Panc1 (cell line): ENCODE results near the gene AGAP1. TPM values are rescaled to one million over a fixed set of nuclear protein-coding genes. Genes with fewer than 3 reads are reported as not detected.

Source experiments
- ATAC-seq: fragments of 200-7000 bp; cut with Tn5 transposase; 2 replicates; pipeline ENCODE4 v1.9.1; 2020; ENCODE audit warnings: mild to moderate bottlenecking, moderate library complexity
- BruUV-seq: library from RNA; stranded (reverse); fragments of 400-500 nt; replicated peaks from 2 replicates; lab custom pipeline; 2021; lab: Mats Ljungman, UMichigan
- CTCF ChIA-PET: fragments of 300-600 bp; sonication (Branson Sonifier 250); formaldehyde crosslinking; loops from one replicate; lab custom pipeline; 2022; ENCODE audit warnings: antibody characterized with exemption; lab: Charles Lee
- POLR2A ChIA-PET: fragments of 300-600 bp; sonication (Branson Sonifier 250); formaldehyde crosslinking; loops from one replicate; lab custom pipeline; 2022; ENCODE audit warnings: antibody characterized with exemption; lab: Charles Lee
- DNase-seq: peaks from one replicate; pipeline ENCODE4 v3.0.0-alpha.2; 2010; ENCODE audit warnings: low read depth, low spot score
- H3K27ac ChIP-seq: 2 replicates; pipeline ENCODE4 v1.5.1; 2011; ENCODE audit warnings: mild to moderate bottlenecking, low read length, inconsistent platforms
- H3K27me3 ChIP-seq: fragments of 200-500 bp; sonication (Bioruptor generic); 2 replicates; pipeline ENCODE4 v1.6.0; 2014; ENCODE audit warnings: low read length, inconsistent platforms; ENCODE audit not compliant: control insufficient read depth, insufficient read depth
- H3K36me3 ChIP-seq: fragments of 200-500 bp; sonication (Bioruptor generic); 2 replicates; pipeline ENCODE4 v1.5.1; 2014; ENCODE audit warnings: inconsistent platforms, mild to moderate bottlenecking, low read length, moderate library complexity; ENCODE audit not compliant: control insufficient read depth, insufficient read depth
- H3K4me1 ChIP-seq: 2 replicates; pipeline ENCODE4 v1.5.1; 2011; ENCODE audit warnings: inconsistent platforms, mild to moderate bottlenecking, low read length, moderate library complexity; ENCODE audit not compliant: control insufficient read depth, insufficient read depth
- H3K4me3 ChIP-seq, 2 experiments: 2 replicates each; pipeline ENCODE4 v1.5.1; 2011 to 2012; ENCODE audit warnings: low read depth in 2 of 2, low read length in 2 of 2, mild to moderate bottlenecking in 2 of 2, inconsistent platforms in 1 of 2, moderate library complexity in 1 of 2
- H3K9me3 ChIP-seq: fragments of 200-500 bp; sonication (Bioruptor generic); 2 replicates; pipeline ENCODE4 v1.5.1; 2014; ENCODE audit warnings: low read depth, mild to moderate bottlenecking, inconsistent platforms, low read length, moderate library complexity; ENCODE audit not compliant: control insufficient read depth, insufficient read depth
- CTCF ChIP-seq: fragments of 450-650 bp; IDR thresholded peaks from 2 replicates; pipeline ENCODE4 v1.5.1; 2017; ENCODE audit warnings: mild to moderate bottlenecking
- POLR2AphosphoS5 ChIP-seq: IDR thresholded peaks from 2 replicates; pipeline ENCODE4 v1.6.1; 2012; ENCODE audit warnings: mild to moderate bottlenecking, low read depth, low read length, moderate library complexity
- REST ChIP-seq, 2 experiments: IDR thresholded peaks; 2 replicates each; pipeline ENCODE4 v1.6.1; 2011 to 2012; ENCODE audit warnings: low read depth in 2 of 2, control low read depth in 1 of 2, low read length in 1 of 2, mild to moderate bottlenecking in 1 of 2, moderate library complexity in 1 of 2; ENCODE audit not compliant: insufficient read depth in 1 of 2
- SIN3A ChIP-seq: IDR thresholded peaks from 2 replicates; pipeline ENCODE4 v1.6.1; 2012; ENCODE audit warnings: low read depth, mild to moderate bottlenecking, low read length, moderate library complexity, borderline replicate concordance; ENCODE audit not compliant: insufficient read depth
- TCF7L2 ChIP-seq: IDR thresholded peaks from 2 replicates; pipeline ENCODE4 v1.6.1; 2011; ENCODE audit warnings: mild to moderate bottlenecking, low read depth, low read length, inconsistent platforms
- in situ Hi-C: cut with HindIII; loops from 2 replicates; pipeline ENCODE4 v1.10.0; 2016; ENCODE audit warnings: low sequenced_read_pairs, low pct_unique_long_range_greater_than_20kb
- intact Hi-C: fragments of 100-400 bp; cut with micrococcal nuclease; formaldehyde crosslinking; loops from one replicate; pipeline ENCODE4 v1.10.0; 2022; ENCODE audit not compliant: unreplicated experiment
- total RNA-seq: library from RNA; stranded (reverse); gene quantifications from one replicate; pipeline ENCODE4 v1.2.1, GENCODE V29; 2021; ENCODE audit not compliant: unreplicated experiment

The AGAP1 gene
- total RNA-seq, 1 experiment from 2014 or later: 38.9 TPM

GRCh38 chr2:235931676-235932075 lies 437.8 kb downstream of the AGAP1 start:
- intact Hi-C loops: loop anchor here (10.0 kb wide), 1 partner anchor 243 kb away; no protein-coding TSS in a partner anchor
- Histone ChIP-seq H3K4me3 (no peak overlapping the region), H3K9me3 (no peaks in the 10 kb centered on the region), H3K36me3 (no peaks in the 10 kb centered on the region), H3K27ac (no peak overlapping the region), H3K27me3 (no peaks in the 10 kb centered on the region), H3K4me1 (no peaks in the 10 kb centered on the region)
- ChIA-PET POLR2A (no interaction called here), CTCF (no interaction called here)
- TF ChIP-seq CTCF (no peak), POLR2AphosphoS5 (no peak), TCF7L2 (no peak), REST (IDR thresholded peaks at IDR 0.05; ENCODE audit: insufficient read depth in 1 of 2, low read depth in 2 of 2, low read length in 1 of 2) (no peak), SIN3A (no peak)
- BruUV-seq: no TSS peak
- in situ Hi-C loops: no loop called here
- DNase-seq (no peak), ATAC-seq (no peak)

DNA sequence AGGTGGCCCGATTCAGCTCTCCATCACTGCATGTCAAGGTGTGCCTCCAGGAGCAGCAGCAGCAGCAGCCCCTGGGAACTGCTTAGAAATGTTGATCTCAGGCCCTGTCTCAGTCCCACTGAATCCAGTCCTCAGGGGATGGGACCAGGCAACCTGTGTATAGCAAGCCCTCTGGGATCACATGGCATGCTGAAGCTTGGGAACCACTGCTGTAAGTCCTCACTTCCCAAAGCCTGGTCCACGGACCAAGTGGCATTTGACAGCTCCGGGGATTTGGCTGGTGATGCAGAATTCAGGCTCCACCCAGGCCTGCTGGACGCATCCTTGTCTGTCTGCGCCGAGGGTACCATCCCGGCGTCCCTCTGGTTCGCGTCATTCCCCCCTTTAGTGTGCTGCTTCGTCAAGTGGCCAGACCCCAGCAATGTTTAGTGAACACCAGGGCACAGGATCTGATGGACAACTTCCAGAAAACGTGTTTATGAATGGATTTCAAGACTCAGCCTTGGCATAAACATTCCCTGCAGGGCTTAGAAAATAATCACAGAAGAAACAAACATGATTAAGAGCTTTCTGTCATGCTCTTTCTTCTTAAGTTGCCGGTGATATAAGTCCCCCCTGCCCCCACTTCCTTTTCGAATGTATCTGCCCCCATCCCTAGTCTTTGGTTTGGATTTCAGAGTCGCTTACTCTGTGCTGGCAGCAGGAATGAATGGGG lies 440.4 kb downstream of the AGAP1 start:
- CTCF ChIA-PET: no interaction called here

More for the DNA sequence above, 440.4 kb downstream of the AGAP1 start:
- intact Hi-C loops (loop anchor here (10.0 kb wide), 1 partner anchor 241 kb away; no protein-coding TSS in a partner anchor), in situ Hi-C loops (no loop called here)
- H3K27ac ChIP-seq: no peak overlapping the region
- DNase-seq (no peak), ATAC-seq (no peak)
- no peaks in the 10 kb centered on the region for H3K36me3 ChIP-seq
- no peaks in the 10 kb centered on the region for H3K9me3 ChIP-seq
- POLR2A ChIA-PET: no interaction called here
- BruUV-seq: no TSS peak
- H3K27me3 ChIP-seq: no peaks in the 10 kb centered on the region
- TF ChIP-seq TCF7L2 (no peak), REST (IDR thresholded peaks at IDR 0.05; ENCODE audit: insufficient read depth in 1 of 2, low read depth in 2 of 2, low read length in 1 of 2) (no peak), SIN3A (no peak), POLR2AphosphoS5 (no peak), CTCF (no peak)
- no peaks in the 10 kb centered on the region for H3K4me1 ChIP-seq
- no peak overlapping the region for H3K4me3 ChIP-seq
